HG02885 (cell line): ENCODE results near the gene FAM47E.
"Not testable (repeated sequence)": the region's sequence is repeated elsewhere in the genome, so short reads cannot be mapped to it uniquely, and the experiment has no call there.

Experiments used
- ATAC-seq: cut with Tn5 transposase; IDR thresholded peaks from one replicate; pipeline ENCODE4 v1.9.1; 2021; ENCODE audit warnings: mild to moderate bottlenecking; ENCODE audit not compliant: unreplicated experiment, poor library complexity

The FAM47E gene

DNA sequence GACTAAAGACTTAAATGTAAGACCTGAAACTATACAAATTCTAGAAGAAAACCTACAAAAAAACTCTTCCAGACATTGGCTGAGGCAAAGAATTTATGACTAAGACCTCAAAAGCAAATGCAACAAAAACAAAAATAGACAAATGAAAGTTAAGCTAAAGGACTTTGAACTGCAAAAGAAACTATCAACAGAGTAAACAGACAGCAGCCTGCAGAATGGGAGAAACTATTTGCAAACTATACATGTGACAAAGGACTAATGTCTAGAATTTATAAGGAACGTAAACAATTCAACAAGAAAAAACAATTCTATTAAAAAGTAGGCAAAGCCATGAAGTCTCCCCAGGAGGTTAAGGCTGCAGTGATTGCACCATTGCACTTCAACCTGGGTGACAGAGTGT is 9.1 kb downstream of the FAM47E start:
- no peak for ATAC-seq

DNA sequence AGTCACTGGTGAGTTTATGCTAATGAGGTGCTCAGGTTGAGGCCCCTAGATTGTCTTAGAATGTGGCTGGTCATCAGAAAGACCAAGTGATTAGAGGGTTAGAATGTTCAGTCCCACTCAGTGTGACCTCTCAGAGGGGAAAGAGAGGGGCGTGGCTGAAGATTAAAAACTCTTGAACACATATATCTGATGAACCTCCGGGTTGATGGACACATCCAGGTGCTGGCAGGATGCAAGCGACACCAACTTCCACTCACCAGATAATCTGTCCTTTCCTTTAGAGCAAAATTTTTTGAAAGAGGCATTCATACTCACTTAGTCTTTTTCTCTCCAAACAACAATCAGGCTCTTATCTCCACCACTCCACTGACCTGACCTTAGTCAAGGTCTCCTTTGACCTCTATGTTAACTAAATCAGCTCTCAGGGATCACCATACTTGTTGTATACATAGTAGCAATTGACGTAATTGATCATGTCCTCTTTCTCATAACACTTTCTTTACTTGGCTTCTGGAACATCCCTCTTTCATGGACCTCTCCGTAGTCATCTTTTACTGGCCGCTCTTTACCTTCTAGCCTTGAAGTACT is 14.2 kb downstream of the FAM47E start:
- ATAC-seq: no peak

DNA sequence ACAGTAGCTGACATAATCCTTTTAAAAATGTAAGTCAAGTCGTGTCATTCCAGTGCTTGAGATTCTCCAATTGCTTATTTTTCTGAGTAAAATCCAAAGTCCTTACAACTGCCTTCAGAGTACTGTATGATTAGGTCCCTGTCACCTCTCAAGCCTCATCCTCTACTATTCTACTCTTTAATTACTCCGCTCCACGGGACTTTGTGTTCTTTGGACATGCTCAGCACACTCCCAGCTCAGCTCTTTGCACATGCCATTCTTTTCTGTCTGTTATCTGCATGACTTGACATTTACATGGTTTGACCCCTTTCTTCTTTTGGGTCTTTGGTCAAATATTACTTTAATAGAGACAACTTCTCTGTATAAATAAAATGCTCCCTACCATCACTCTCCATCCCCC is 15.1 kb downstream of the FAM47E start:
- ATAC-seq: no peak

DNA sequence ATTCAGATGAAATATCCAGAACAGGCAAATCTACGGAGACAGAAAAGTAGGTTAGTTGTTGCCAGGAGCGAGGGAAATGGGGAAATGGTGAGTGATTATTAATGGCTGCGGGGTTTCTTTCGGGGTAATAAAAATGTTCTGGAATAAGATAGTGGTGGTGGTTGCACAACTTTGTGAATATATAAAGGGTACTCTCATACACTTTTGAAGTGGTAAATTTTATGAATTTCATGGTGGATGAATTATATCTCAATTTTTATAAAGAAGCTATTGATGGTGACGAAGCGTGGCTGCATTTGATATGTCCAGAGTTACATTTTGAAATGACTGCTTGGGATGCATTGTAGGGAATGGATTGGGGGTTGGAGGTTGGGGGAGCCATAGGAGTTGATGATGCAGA is 16.3 kb downstream of the FAM47E start:
- ATAC-seq: no peak

- no peak for ATAC-seq
These were observed 19.0 kb downstream of the FAM47E start for GRCh38 chr4:76270244-76271175.

DNA sequence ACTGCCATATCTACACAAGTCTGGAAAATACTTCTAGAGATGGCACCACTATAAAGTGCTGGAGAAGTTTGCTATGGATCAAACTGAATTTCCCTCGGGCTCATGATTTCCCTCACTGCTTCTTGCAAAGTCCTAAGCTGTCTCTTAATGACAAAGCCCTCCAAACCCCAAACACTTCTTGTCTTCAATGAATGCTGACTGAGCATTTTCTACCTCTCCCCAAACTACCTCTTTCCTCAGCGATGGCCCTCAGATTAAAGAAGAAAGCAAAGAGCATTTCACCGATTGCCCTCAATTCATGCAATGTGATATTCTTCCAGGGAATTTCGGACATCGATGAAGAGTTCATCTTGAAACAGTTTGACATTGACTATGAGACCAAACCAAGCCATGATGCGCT is 19.7 kb downstream of the FAM47E start:
- no peak for ATAC-seq

DNA sequence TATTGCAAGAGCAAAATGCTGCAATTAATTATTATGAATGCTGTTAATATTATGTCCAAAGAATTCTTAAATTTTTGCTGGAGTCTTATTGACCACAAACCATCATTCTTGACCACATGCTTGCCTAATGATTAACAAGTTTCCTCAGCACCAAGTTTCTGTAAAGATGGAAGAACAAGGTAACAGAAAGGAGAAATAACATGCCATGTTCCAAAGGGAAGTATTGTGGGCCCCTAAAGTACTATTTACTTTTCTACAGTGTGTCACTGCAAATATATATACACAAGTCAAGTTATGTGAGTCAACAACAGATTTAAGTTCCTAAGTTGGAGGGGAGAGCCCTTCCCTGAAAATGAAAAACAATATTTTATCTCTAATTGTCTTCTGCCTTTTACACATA is 20.6 kb downstream of the FAM47E start:
- no peak for ATAC-seq

- ATAC-seq: no peak
These were observed 21.1 kb downstream of the FAM47E start for GRCh38 chr4:76272582-76272981.

DNA sequence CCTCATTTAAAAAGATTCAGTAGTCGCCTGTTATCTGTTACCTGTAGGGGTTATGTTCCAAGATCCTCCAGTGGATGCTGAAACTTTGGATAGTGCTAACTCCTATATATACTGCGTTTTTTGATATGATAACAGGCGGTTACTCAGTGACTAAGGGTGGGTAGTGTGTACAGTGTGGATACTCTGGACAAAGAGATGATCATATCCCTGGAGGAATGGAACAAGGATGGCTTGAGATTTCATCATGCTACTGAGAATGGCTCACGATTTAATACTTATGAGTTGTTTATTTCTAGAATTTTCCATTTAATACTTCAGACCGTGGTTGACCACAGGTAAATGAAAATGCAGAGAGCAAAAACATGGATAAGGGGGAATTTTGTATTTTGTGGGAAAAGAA is 21.5 kb downstream of the FAM47E start:
- ATAC-seq: no peak

GRCh38 chr4:76275486-76276124 is 24.1 kb downstream of the FAM47E start:
- no peak for ATAC-seq

- no peak for ATAC-seq
These were observed 25.3 kb downstream of the FAM47E start for GRCh38 chr4:76276813-76277212.

DNA sequence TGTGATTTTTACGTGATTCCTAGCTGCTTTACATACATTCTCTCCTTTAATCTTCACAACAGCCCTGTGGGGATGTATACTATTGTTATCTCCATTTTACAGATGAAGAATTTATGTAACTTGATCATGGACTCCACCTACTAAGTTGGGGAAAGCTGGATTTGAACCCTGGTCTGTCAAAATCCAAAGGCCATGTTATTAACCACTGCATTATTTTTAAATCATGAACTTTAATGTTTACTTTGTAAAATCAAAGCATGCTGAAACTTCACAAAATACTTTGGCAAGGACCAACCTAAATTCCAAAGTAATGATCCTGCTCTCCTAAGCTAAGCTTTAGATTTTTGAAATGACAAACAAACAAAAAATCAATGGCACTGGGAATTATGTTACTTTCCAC is 26.1 kb downstream of the FAM47E start:
- ATAC-seq: no peak

- ATAC-seq: no peak
These were observed 27.1 kb downstream of the FAM47E start for GRCh38 chr4:76278583-76278982.

GRCh38 chr4:76279462-76279861 is 27.9 kb downstream of the FAM47E start:
- ATAC-seq: no peak

- ATAC-seq: no peak
These were observed 29.2 kb downstream of the FAM47E start for GRCh38 chr4:76280488-76281441.

- ATAC-seq: not testable (repeated sequence)
These were observed 30.1 kb downstream of the FAM47E start for GRCh38 chr4:76281594-76281993.

DNA sequence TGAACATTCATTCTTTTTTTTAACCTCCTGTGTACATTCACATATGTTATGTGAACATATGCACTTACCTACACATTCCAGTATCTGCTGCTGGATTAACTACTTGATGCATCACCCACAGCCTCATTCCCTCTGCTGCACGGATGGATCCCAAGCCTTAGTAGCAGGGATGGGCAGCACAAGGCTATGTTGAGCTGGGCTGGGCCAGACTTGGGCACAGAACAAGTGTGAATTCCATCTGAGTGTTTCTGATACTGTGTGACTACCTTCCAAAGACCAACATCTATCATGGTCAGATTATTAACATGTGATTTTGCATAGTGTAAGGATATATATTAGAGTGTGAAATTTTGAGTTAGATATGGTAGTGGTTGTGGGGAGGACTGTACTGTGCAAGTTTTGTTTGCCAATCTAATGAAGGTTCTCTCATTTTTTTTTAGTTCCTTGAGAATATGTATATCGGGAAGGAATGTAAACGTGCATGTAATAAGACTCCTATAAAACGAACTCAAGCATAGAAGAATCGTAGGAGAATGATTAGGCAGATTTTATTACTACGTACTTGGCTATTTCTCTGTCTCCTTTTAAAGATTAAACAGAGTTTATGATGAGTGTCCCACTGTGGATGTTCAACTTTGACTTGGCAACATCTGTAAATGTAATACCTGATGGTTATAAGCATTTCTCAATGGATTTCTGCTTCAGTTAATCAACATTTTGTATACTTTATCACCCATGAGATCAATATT is 31.6 kb downstream of the FAM47E start:
- ATAC-seq: no peak

DNA sequence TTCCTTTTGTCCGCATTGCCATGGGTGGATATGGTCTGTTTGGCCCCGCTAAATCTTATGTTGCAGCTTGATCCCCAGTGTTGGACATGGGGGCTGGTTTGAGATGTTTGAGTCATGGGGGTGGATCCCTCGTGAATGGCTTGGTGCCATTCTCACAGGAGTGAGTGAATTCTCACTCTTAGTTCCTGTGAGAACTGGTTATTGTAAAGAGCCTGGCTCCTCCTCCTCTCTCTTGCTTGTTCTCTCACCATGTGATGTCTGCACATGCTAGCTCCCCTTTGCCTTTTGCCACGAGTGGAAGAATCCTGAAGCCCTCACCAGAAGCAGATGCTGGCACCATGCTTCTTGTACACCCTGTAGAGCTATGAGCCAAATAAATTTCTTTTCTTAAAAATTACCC is 32.4 kb downstream of the FAM47E start:
- ATAC-seq: no peak

- not testable (repeated sequence) for ATAC-seq
These were observed 36.3 kb downstream of the FAM47E start for GRCh38 chr4:76287811-76288210.

- ATAC-seq: no peak
These were observed 41.2 kb downstream of the FAM47E start for GRCh38 chr4:76292730-76293129.
